Keratinocyte (primary cell): ENCODE data around the gene CENPS. TPM values are rescaled to one million over a fixed set of nuclear protein-coding genes. Genes with fewer than 3 reads are reported as not detected.
A peak's percentile ranks its signal among the peaks of the same experiment; 100 is the strongest.

ENCODE experiments used
- DNase-seq: peaks from one replicate; pipeline ENCODE4 v3.0.0-alpha.2; 2011; ENCODE audit warnings: low read depth, missing footprints, low spot score
- FAIRE-seq: peaks from 2 replicates; lab custom pipeline; 2011; peaks lifted over from hg19 to GRCh38; lab: Jason Lieb, UNC
- H2AFZ ChIP-seq: 2 replicates; pipeline ENCODE4 v1.6.0; 2012; ENCODE audit warnings: low read length, control low read depth, inconsistent platforms; ENCODE audit not compliant: control insufficient read depth
- H3K27ac ChIP-seq: 2 replicates; pipeline ENCODE4 v1.5.1; 2011; ENCODE audit warnings: low read length; ENCODE audit not compliant: control insufficient read depth, insufficient read depth
- H3K27me3 ChIP-seq: 3 replicates; pipeline ENCODE4 v1.6.0; 2011; ENCODE audit warnings: low read length; ENCODE audit not compliant: control insufficient read depth, insufficient read depth; ENCODE audit errors: extremely low read depth
- H3K36me3 ChIP-seq, 2 experiments: 2 replicates in 1 of 2; 3 replicates in 1 of 2; pipeline ENCODE4 v1.5.1; 2011; ENCODE audit warnings: low read length in 2 of 2, mild to moderate bottlenecking in 1 of 2; ENCODE audit not compliant: control insufficient read depth in 2 of 2, insufficient read depth in 2 of 2; ENCODE audit errors: extremely low read depth in 1 of 2
- H3K4me1 ChIP-seq: 3 replicates; pipeline ENCODE4 v1.5.1; 2011; ENCODE audit warnings: low read length; ENCODE audit not compliant: control insufficient read depth, insufficient read depth; ENCODE audit errors: extremely low read depth
- H3K4me2 ChIP-seq: 3 replicates; pipeline ENCODE4 v1.6.0; 2011; ENCODE audit warnings: low read depth, low read length; ENCODE audit not compliant: control insufficient read depth, insufficient read depth; ENCODE audit errors: extremely low read depth
- H3K4me3 ChIP-seq, 3 experiments: fragments of 200-600 bp in 1 of 3; sonication (generic) in 1 of 3; 2 replicates in 2 of 3; 3 replicates in 1 of 3; pipeline ENCODE4 v1.5.1; 2011 to 2016; ENCODE audit warnings: low read length in 3 of 3, mild to moderate bottlenecking in 3 of 3, control low read depth in 2 of 3, inconsistent platforms in 1 of 3, low read depth in 1 of 3, mixed read lengths in 1 of 3, mixed run types in 1 of 3, moderate library complexity in 1 of 3; ENCODE audit not compliant: control insufficient read depth in 2 of 3, insufficient read depth in 2 of 3; ENCODE audit errors: extremely low read depth in 1 of 3
- H3K79me2 ChIP-seq: 2 replicates; pipeline ENCODE4 v1.6.0; 2012; ENCODE audit warnings: low read length; ENCODE audit not compliant: control insufficient read depth, insufficient read depth
- H3K9ac ChIP-seq: 3 replicates; pipeline ENCODE4 v1.6.0; 2011; ENCODE audit warnings: low read length; ENCODE audit not compliant: control insufficient read depth, insufficient read depth; ENCODE audit errors: extremely low read depth
- H3K9me1 ChIP-seq: 3 replicates; pipeline ENCODE4 v1.6.0; 2011; ENCODE audit warnings: low read length; ENCODE audit not compliant: control insufficient read depth, insufficient read depth; ENCODE audit errors: extremely low read depth
- H3K9me3 ChIP-seq: 2 replicates; pipeline ENCODE4 v1.5.1; 2012; ENCODE audit warnings: low read depth, low read length; ENCODE audit not compliant: control insufficient read depth
- H4K20me1 ChIP-seq: 3 replicates; pipeline ENCODE4 v1.6.0; 2011; ENCODE audit warnings: low read length; ENCODE audit not compliant: control insufficient read depth, insufficient read depth; ENCODE audit errors: extremely low read depth
- CTCF ChIP-seq, 3 experiments: IDR thresholded peaks in 1 of 3; conservative IDR thresholded peaks in 1 of 3; optimal IDR thresholded peaks in 1 of 3; 2 replicates in 2 of 3; 3 replicates in 1 of 3; pipeline versions ENCODE3 to v1.5.1; 2011; ENCODE audit warnings: low read length in 3 of 3, mild to moderate bottlenecking in 3 of 3, moderate library complexity in 2 of 3, control low read depth in 1 of 3, inconsistent platforms in 1 of 3; ENCODE audit not compliant: insufficient read depth in 2 of 3; ENCODE audit errors: extremely low read depth in 1 of 3
- EZH2 ChIP-seq: IDR thresholded peaks from one replicate; pipeline ENCODE4 v1.6.1; 2012; ENCODE audit warnings: inconsistent platforms, mild to moderate bottlenecking, low read length, moderate library complexity
- dilution Hi-C: fragments of 300-500 bp; cut with MboI; formaldehyde crosslinking; loops from one replicate; pipeline ENCODE4 v1.7.0; 2020; ENCODE audit warnings: low sequenced_read_pairs; ENCODE audit not compliant: extremely low pct_ligation_motif_present
- polyA plus RNA-seq, 5 experiments: library from polyadenylated mRNA; depleted of rRNA in 3 of 5; stranded (reverse) in 3 of 5; stranded (forward) in 1 of 5; unstranded in 1 of 5; fragments of >200 nt; gene quantifications; 1 replicate in 1 of 5; 2 replicates in 3 of 5; 3 replicates in 1 of 5; pipeline versions ENCODE4 v1.2.1 to v1.2.3, GENCODE V29; 2011 to 2012; ENCODE audit warnings: missing spikeins in 2 of 5, low read depth in 1 of 5, low replicate concordance in 1 of 5

Gene CENPS
- polyA plus RNA-seq, 1 donor (not counting 4 experiments of a cell fraction or from before 2014, with no cell fraction given): 10.3 TPM

GRCh38 chr1:10386761-10387676, 43.2 kb upstream of the CENPS start:
- dilution Hi-C loops: no loop called here

GRCh38 chr1:10387677-10388386, 42.4 kb upstream of the CENPS start:
- H3K27me3 ChIP-seq: no peaks in the 10 kb centered on the region
- H2AFZ ChIP-seq: peak overlapping the region; percentile 71
- peak overlapping the region in 1 of 3 experiments; percentile 41 for H3K4me3 ChIP-seq
- FAIRE-seq (peak; percentile 85), DNase-seq (no peak)
- H3K9me3 ChIP-seq: no peaks in the 10 kb centered on the region
- peaks cover 14% of the 10 kb centered on the region for H3K4me1 ChIP-seq
- no peaks in the 10 kb centered on the region for H3K36me3 ChIP-seq
- H3K4me2 ChIP-seq: peak overlapping the region; percentile 85
- peak overlapping the region; percentile 82 for H3K27ac ChIP-seq
- no peaks in the 10 kb centered on the region for H3K79me2 ChIP-seq
- dilution Hi-C loops: no loop called here
- peak overlapping the region; percentile 46 for H3K9ac ChIP-seq
- TF ChIP-seq EZH2: no peak
- peak in 1 of 3 experiments; percentile 23 for TF ChIP-seq CTCF (optimal IDR thresholded peaks at IDR 0.05 in 1 of 3, IDR thresholded peaks at IDR 0.05 in 1 of 3, conservative IDR thresholded peaks at IDR 0.05 in 1 of 3; ENCODE audit: extremely low read depth in 1 of 3, insufficient read depth in 2 of 3, low read length in 3 of 3)
- no peaks in the 10 kb centered on the region for H3K9me1 ChIP-seq
- H4K20me1 ChIP-seq: no peaks in the 10 kb centered on the region

More at GRCh38 chr1:10386761-10387676, 43.2 kb upstream of the CENPS start:
- Histone ChIP-seq H3K4me2 (peak overlapping the region; percentile 85), H3K27ac (peak overlapping the region; percentile 82), H3K79me2 (no peaks in the 10 kb centered on the region), H3K9me3 (no peaks in the 10 kb centered on the region), H2AFZ (no peak overlapping the region), H3K4me1 (peaks cover 14% of the 10 kb centered on the region), H3K27me3 (no peaks in the 10 kb centered on the region), H3K9ac (peak overlapping the region; percentile 46), H3K9me1 (no peaks in the 10 kb centered on the region), H3K4me3 (peak overlapping the region in 1 of 3 experiments; percentile 41), H3K36me3 (no peaks in the 10 kb centered on the region), H4K20me1 (no peaks in the 10 kb centered on the region)
- no peak for DNase-seq
- no peak for FAIRE-seq
- TF ChIP-seq CTCF (optimal IDR thresholded peaks at IDR 0.05 in 1 of 3, IDR thresholded peaks at IDR 0.05 in 1 of 3, conservative IDR thresholded peaks at IDR 0.05 in 1 of 3; ENCODE audit: extremely low read depth in 1 of 3, insufficient read depth in 2 of 3, low read length in 3 of 3) (no peak), EZH2 (no peak)
